Kidney epithelial cell (primary cell): Measurements from ENCODE around the gene PSMB7. TPM values are rescaled to one million over a fixed set of nuclear protein-coding genes. Genes with fewer than 3 reads are reported as not detected.
A peak's percentile ranks its signal among the peaks of the same experiment; 100 is the strongest.

Experiments
- DNase-seq: peaks from one replicate; pipeline ENCODE4 v3.0.0-alpha.2; 2010; ENCODE audit warnings: low read depth
- H3K27me3 ChIP-seq: 2 replicates; pipeline ENCODE4 v1.6.0; 2011; ENCODE audit warnings: low read length; ENCODE audit not compliant: control insufficient read depth, insufficient read depth
- H3K36me3 ChIP-seq: 2 replicates; pipeline ENCODE4 v1.5.1; 2011; ENCODE audit warnings: low read length; ENCODE audit not compliant: control insufficient read depth, insufficient read depth
- H3K4me3 ChIP-seq: 2 replicates; pipeline ENCODE4 v1.5.1; 2011; ENCODE audit warnings: low read depth, mild to moderate bottlenecking, control low read depth, low read length
- CTCF ChIP-seq: IDR thresholded peaks from 2 replicates; pipeline ENCODE4 v1.5.1; 2011; ENCODE audit warnings: mild to moderate bottlenecking, moderate library complexity, low read length, control low read depth, inconsistent platforms; ENCODE audit not compliant: insufficient read depth, poor library complexity, severe bottlenecking
- total RNA-seq: library from RNA; depleted of rRNA; stranded (reverse); fragments of >200 nt; gene quantifications from 2 replicates; pipeline ENCODE4 v1.2.3, GENCODE V29; 2015

The PSMB7 gene
- total RNA-seq, 1 donor from 2014 or later = 419 TPM

- TF ChIP-seq CTCF = no peak
- H3K27me3 ChIP-seq = no peaks in the 10 kb centered on the region
- DNase-seq = no peak
- no peak overlapping the region for H3K4me3 ChIP-seq
- no peaks in the 10 kb centered on the region for H3K36me3 ChIP-seq
These were observed 99.4 kb downstream of the PSMB7 start for GRCh38 chr9:124315882-124316281.

GRCh38 chr9:124313940-124314339 is 101.3 kb downstream of the PSMB7 start:
- no peaks in the 10 kb centered on the region for H3K27me3 ChIP-seq
- TF ChIP-seq CTCF = no peak

GRCh38 chr9:124312290-124313265 is 102.7 kb downstream of the PSMB7 start:
- no peak for TF ChIP-seq CTCF
- Histone ChIP-seq H3K36me3 (peaks cover 2% of the 10 kb centered on the region), H3K27me3 (no peaks in the 10 kb centered on the region), H3K4me3 (no peak overlapping the region)
- no peak for DNase-seq

More at GRCh38 chr9:124313940-124314339, 101.3 kb downstream of the PSMB7 start:
- H3K36me3 ChIP-seq = peaks cover 2% of the 10 kb centered on the region
- no peak for DNase-seq
- no peak overlapping the region for H3K4me3 ChIP-seq

GRCh38 chr9:124311283-124311682 is 104.0 kb downstream of the PSMB7 start:
- peaks cover 2% of the 10 kb centered on the region for H3K36me3 ChIP-seq
- H3K27me3 ChIP-seq = no peaks in the 10 kb centered on the region

GRCh38 chr9:124309667-124310084 is 105.6 kb downstream of the PSMB7 start:
- no peaks in the 10 kb centered on the region for H3K27me3 ChIP-seq
- DNase-seq = peak; percentile 91
- no peak for TF ChIP-seq CTCF
- no peak overlapping the region for H3K4me3 ChIP-seq
- H3K36me3 ChIP-seq = peaks cover 2% of the 10 kb centered on the region

More at GRCh38 chr9:124311283-124311682, 104.0 kb downstream of the PSMB7 start:
- H3K4me3 ChIP-seq = no peak overlapping the region
- TF ChIP-seq CTCF = peak; percentile 5
- DNase-seq = no peak
